Hindlimb muscle (tissue), 1 donor: ENCODE measurements around the gene GATM. TPM values are rescaled to one million over a fixed set of nuclear protein-coding genes. Genes with fewer than 3 reads are reported as not detected.
A peak's percentile ranks its signal among the peaks of the same experiment; 100 is the strongest.
"Not testable (repeated sequence)": the region's sequence is repeated elsewhere in the genome, so short reads cannot be mapped to it uniquely, and the experiment has no call there.

ENCODE experiments used
- DNase-seq: peaks from one replicate; pipeline ENCODE4 v3.0.0-alpha.2; 2013
- polyA plus RNA-seq: library from polyadenylated mRNA; unstranded; fragments of 120-200 nt; gene quantifications from one replicate; pipeline ENCODE4 v1.2.1, GENCODE V29; 2013; ENCODE audit not compliant: insufficient read length

GATM gene
- polyA plus RNA-seq, 1 donor, result 304 TPM

DNA sequence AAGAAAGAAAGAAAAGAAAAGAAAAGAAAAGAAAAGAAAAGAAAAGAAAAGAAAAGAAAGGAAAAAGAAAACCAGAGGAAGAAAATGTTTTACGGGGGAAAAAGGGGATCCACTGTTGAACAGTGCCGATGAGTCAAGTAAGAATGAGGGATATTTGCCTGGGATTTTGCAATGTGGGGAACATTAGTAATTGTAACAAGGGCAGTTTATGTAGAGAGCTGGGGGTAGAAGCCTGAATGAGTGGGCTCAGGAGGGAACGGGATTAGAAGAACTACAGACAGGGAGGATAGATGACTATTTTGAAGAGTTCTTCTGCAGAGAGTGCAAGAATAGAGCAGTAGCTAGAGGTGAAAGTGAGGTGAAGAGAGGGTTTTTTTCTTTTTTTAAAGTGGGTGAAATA is 28.7 kb downstream of the GATM start:
- DNase-seq, result no peak

DNA sequence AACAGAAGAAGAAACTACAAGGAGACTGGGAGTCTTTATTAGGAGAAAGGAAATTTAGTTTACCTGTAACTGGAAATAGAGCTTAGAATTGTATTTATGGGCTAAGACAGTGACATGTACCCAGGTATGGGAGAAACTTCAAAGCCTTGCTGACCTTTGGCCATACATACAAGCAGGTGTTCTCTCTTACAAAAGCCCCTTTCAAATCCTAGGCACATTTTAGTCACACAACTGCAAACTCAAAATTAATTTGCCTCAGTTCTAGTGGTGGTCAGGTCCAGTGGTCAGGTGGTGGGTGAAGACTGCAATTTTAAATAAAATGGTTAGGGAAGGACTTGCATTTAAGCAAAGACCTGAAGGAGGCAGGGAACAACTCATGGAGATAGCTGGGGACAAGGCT is 30.4 kb downstream of the GATM start:
- no peak for DNase-seq

DNA sequence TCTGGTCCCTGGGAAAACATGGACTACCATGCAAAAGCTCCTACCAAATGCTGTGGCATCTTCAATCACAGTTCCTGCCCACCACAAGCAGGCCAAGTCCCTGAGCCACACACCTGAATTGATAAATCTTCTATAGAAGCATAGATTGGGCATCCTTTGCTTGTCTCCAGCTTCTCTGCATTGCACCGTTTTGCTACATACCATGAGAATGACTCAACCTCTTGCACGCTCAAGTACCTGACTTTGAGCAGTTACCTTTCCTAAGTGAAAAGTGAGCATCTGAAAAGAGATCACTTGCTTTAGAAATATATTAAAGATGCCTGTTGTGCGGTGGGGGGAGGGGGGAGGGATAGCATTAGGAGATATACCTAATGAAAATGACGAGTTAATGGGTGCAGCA is 31.3 kb downstream of the GATM start:
- DNase-seq, result no peak

DNA sequence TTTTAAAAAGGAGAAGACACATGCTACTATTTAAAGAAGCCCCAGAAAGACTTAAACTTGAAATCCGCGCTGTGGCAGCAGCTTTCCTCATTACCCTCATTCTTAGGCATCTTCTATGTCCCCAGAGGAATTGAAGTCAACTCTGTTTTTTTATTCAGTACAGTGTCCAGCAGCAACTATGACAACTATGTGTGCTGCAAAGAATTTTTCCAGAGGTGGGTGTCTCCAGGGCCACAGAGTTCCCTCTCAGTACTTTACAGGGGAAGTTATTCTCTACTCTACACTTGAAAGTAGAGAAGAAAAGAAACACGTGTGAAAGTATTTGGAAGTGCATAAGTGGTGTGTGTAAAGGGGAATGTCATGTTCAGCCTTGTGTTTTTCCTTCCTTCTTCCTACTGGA is 32.0 kb downstream of the GATM start:
- peak; percentile 9 for DNase-seq

DNA sequence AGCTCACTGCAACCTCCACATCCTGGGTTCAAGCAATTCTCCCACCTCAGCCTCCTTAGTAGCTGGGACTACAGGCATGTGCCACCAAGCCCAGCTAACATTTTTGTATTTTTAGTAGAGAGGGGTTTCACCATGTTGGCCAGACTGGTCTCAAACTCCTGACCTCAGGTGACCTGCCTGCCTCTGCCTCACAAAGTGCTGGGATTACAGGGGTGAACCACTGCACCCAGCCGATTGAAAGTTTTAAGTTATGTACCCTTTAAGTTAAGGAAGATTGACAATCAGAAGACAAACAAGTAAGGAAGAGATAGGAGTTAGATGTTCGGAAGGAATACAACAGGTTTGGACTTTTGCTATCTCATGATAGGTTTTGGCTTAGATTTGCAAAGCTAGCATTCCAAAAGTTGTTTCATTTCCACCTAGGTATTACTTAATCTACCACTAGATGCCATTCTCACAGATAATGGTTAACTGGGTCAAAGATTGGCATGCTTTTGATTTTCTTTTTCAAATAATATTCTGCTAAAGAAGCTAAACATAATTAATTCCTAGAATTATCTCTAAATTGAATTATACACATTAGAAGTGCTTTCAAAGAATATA is 35.0 kb downstream of the GATM start:
- DNase-seq, result no peak

DNA sequence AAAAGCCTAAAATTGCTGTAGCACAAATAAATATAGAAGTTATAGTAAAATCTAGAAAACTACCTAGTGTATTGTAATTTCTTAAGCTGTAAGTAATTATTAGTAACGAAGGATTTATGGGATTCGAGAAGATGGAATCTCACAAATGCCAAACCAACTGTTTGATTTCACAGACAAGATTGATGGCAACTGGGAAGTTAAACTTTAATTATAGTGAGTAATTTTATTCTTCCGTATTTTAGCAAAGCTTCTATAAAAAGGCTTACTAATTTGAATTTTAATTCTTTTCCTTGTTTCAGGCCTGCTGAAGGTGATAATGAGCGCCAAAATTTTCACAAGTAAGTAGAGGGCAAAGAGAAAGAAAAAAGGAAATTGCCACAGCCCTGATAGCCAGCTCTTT is 36.6 kb downstream of the GATM start:
- DNase-seq, result no peak

DNA sequence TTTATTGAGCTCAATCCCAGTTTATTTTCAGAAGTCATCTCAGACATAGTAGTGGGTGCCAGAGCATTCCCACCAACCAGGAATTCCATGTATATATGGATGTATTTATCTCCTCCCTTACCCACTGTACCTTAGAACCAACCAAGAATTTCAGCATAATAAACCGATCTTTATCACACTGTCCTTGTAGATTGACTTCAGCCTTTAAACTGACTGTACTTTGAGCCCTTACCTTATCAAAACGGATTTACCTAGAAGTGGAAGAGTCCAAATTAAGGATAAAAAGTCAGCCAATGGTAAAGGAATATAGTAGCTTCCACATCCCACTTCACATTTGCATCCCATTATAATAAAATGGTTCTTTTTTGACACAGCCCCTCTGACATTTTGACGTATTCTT is 37.9 kb downstream of the GATM start:
- no peak for DNase-seq

DNA sequence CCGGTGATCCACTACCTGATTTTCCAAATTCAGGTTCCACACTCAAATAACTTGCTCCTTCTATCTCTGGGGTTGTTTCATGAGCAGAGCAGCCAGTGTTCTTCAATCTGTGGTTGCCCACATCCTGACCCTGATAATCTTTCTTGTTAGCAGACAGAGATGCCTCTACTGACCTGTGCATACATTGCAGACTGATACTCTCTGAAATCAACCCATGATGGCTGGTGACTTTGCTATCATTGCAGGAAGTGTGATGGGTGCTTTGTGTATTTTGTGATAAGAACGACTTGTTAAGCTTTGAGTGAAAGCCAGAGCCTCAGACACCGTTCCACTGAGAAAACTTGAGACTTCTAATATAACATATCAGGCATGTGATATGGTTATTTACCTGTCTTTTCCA is 39.9 kb downstream of the GATM start:
- no peak for DNase-seq

DNA sequence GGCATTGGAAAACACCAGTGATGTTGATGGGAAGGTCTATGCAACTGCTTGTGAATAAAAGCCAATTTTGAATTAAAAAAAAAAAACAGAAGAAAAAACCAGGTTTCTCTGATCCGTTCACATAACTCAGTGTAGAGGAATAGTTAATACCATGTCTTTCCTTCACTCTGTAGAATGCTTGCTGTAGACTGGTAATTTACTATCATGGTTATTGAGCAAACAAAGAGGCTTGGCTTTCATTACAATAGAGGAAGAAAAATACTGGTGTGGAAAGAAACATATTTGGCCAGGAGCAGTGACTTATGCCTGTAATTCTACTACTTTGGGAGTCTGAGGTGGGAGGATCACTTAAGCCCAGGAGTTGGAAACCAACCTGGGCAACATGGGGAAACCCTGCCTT is 41.1 kb downstream of the GATM start:
- DNase-seq, result no peak

DNA sequence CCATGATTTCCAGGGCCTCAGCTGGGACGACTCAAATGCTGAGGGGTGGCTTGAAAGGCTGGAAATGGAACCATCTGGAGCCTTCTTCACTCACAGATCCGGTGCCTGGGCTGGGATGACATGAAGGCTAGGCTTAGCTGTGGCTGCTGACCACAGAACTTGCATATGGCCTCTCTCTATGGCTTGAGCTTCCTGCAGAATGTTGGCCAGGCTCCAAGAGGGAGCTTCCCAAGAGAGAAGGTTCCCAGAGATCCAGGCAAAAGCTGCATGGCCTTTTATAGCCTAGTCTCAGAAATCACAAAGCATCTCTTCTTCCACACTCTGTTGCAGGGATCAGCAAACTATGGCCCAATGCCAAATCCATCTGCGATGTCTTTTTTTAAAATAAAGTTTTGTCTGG is 44.8 kb downstream of the GATM start:
- DNase-seq, result peak; percentile 44

DNA sequence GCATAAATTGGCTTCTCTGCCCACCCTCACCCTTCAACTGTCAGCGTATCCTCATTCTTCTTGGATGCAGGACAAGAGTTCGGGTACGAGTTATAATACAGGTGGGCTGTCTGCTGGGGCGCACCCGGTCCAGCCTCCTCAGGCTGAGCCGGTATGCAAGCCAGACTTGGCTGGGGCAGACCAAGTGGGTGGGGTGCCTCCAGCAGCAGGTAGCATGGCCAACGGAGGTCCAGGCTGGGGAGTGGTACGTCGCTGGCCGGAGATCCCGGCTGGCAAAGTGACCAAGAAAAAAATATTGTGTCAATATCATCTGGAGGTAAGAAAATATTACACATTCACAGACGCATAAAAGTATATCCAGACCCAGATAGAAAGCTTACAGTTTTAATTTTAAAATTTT is 45.6 kb downstream of the GATM start:
- no peak for DNase-seq

DNA sequence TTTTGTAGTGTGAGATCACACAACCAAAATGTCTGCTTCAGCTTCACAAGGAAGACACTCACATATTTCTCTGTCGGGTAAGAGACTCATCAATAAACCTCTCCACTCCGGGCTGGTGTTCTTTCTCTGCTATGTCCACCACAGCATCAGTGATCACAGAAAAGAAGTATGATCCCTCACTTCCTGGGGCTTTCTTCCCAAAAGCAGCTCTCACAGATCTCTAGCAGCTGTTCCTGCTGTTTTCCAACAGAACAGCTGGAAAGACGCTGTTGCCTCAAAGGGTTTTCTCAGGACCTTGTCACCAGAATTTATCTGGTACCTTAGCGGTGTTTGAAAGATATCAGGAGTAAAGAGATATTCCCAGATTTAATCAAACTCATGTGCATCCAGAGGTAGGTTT is 46.4 kb downstream of the GATM start:
- peak; percentile 32 for DNase-seq

DNA sequence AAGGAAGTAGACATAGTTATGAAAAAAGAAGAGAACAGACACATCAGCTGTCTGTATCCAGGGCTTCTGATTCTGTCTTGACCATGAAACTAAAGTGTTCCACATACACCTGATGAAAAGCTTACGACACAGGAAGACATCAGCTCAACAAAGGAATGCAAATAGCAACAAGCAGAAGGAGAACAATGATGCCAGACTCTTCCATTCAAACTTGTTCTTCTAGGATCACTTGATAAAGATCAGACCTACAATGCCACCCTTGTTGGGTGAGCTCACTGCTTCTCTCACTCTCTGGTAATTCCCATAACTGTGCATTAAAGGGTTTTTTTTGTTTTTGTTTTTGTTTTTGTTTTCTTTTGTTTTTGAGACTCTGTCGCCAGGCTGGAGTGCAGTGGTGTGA is 49.7 kb downstream of the GATM start:
- DNase-seq, result no peak

DNA sequence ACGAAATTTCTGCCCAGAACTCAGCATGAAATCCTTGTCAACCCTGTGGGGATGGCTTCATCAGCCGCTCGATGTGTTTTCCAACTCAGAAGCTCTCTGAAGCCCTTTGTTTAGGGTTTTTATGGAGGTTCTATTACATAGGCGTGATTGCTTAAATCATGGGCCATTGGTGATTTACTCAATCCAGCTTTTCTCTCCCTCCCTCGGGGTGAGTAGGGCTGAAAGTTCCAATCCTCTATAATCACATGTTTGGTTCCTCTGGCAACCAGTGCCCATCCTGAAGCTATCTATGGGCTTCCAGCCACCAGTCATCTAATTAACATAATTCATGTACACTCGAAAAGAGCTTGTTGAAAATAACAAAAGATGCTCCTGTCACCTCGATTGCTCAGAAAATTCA is 51.6 kb downstream of the GATM start:
- DNase-seq, result no peak

DNA sequence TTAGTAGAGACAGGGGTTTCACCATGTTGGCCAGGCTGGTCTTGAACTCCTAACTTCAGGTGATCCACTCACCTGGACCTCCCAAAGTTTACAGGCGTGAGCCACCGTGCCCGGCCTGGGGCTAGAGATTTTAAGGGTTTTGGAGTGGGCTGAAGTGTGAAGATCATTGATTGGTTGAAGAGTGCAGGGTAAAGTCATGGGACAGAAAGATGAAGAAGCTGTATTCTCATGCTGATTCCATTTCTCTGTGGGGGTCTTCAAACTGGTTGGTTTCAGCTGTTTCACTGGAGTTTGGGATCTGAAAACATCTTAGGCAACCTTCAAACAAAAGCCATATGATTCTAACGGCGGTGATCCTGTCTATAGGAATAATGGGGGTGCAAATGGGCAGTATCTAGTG is 52.1 kb downstream of the GATM start:
- DNase-seq, result no peak

DNA sequence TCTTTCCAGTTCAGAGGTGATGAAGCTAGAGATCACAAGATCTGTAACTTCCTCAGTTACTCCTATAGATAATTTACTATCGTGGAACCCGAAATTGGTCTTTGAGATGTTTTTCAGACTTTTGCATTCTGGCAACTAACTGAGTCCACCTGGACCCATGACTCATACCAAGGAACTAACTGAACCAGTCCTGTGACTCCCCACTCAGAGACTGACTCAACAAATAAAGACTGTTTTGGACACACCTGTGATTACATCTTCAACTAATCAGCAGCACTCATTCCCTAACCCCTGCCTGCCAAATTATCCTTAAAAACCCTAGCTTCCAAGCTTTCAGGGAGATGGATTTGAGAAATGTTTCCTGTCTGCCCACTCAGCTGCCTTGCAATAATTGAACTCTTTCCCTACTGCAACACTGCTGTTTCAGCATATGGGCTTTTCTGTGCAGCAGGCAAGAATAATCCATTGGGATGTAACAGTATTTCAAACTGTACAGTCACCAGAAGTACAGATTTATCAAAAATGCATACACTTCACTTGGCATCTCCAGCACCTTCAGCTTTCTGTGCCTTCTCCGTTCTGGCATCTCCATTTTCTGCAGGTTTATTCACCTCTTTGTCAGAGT is 57.7 kb downstream of the GATM start:
- DNase-seq, result no peak

DNA sequence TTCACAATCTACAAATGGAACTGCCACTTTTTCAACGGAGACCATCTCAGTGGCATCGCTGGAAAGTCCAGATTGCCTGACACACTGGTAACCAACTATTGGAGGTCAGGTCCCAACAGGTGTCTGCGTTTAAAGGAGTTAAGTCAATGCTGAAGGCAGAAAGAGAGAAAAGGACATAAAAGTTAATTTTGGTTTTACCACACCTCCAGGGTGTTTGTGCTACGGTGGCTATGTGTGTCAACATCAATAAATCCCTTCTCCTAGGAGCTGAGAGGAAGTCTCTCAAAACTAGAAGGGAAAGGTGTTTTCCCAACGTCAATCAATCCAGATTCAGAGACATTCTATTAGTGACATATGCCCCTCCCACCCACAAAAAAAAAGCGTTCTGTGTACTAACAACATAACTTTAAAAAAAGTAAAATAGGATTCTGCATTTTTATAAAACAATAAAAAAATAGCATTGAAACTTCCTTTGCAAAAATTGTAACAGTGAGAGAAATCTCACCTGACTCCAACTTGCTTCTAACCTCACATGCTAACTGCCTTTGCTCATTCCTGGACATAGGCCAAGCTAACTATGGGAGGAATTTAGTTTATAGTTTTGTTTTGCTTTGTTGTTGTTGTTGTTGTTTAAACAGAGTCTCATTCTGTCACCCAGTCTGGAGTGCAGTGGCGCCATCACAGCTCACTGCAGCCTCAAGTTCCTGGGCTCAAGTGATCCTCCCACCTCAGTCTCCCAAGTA is 58.7 kb downstream of the GATM start:
- no peak for DNase-seq

DNA sequence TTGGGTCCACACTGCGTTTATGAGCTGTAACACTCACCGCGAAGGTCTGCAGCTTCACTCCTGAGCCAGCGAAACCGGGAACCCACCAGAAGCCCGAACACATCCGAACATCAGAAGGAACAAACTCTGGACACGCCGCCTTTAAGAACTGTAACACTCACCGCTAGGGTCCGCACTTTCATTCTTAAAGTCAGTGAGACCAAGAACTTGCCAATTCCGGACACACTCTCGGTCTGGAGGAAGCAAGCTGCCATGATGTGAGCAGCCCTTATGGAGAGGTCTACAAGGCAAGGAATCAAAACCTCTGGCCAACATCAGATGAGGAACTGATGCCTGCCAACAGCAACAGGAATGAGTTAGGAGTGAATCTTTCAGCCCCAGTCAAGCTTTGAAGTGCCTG is 63.4 kb downstream of the GATM start:
- peak; percentile 30 for DNase-seq

DNA sequence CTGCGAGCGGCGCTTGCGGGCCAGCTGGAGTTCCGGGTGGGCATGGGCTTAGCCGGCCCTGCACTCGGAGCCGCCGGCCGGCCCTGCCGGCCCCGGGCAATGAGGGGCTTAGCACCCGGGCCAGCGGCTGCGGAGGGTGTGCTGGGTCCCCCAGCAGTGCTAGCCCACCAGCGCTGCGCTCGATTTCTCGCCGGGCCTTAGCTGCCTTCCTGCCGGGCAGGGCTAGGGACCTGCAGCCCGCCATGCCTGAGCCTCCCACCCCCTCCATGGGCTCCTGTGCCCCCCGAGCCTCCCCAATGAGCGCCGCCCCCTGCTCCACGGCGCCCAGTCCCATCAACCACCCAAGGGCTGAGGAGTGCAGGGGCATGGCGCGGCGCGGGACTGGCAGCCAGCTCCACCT is 64.2 kb downstream of the GATM start:
- not testable (repeated sequence) for DNase-seq

Other genes with a start within 250 kb of the GATM start
- gene DUOXA1, start 248.7 kb downstream of the GATM start, polyA plus RNA-seq, result 0.28 TPM
- 1.8 TPM for gene DUOX1, start 248.6 kb downstream of the GATM start, polyA plus RNA-seq
- 7.9 TPM for gene SHF, start 190.6 kb downstream of the GATM start, polyA plus RNA-seq
- gene SLC28A2, start 126.3 kb downstream of the GATM start, polyA plus RNA-seq, result 0.37 TPM
- 5.0 TPM for gene SLC30A4, start 144.2 kb upstream of the GATM start, polyA plus RNA-seq
- 31.9 TPM for gene BLOC1S6, start 208.8 kb upstream of the GATM start, polyA plus RNA-seq